Left cardiac atrium (tissue), 4 donors: ENCODE data around the gene PCCB. TPM values are rescaled to one million over a fixed set of nuclear protein-coding genes. Genes with fewer than 3 reads are reported as not detected.
"Not testable (repeated sequence)": the region's sequence is repeated elsewhere in the genome, so short reads cannot be mapped to it uniquely, and the experiment has no call there.

Source experiments
- ATAC-seq, 2 donors: fragments of 200-7000 bp; cut with Tn5 transposase; one replicate each; pipeline ENCODE4 v1.9.1; 2020; ENCODE audit warnings: mild to moderate bottlenecking in 2 of 2, moderate library complexity in 2 of 2
- DNase-seq: peaks from one replicate; pipeline ENCODE4 v3.0.0-alpha.2; 2020
- intact Hi-C, 2 donors: fragments of 100-400 bp; cut with DNase I; formaldehyde crosslinking; loops; one replicate each; pipeline versions ENCODE4 v1.14.1 to v1.15.1; 2022 to 2023
- long read RNA-seq: library from polyadenylated mRNA; unstranded; transcript quantifications from one replicate; pipeline ENCODE4 v2.0.0, GENCODE V29; 2021
- total RNA-seq, 2 donors: library from RNA; stranded (reverse); fragmentation: NEBNext Ultra II Directional; extraction: Animal tissue kit (Norgen Biotek cat#: 25700); gene quantifications; one replicate each; pipeline ENCODE4 v1.2.1, GENCODE V29; 2021
- donor health status: DM: no; HTN: yes; CAD: no.
- donor health status: DM: no; HTN: yes; CAD: no; lungs with severe emphysema.
- donor health status: DM: yes; HTN: yes; CAD: no.
- donor health status: Dilated cardiomyopathy.

Gene PCCB
- total RNA-seq: 10 to 100 TPM; 67.7 to 70.8 TPM
- long read RNA-seq, full-length matches to known transcripts: 181 of 187 reads
- long read RNA-seq, partial matches to known transcripts: 1 of 187 reads
- long read RNA-seq, other reads (novel, unspliced or antisense): 5 of 187 reads

DNA sequence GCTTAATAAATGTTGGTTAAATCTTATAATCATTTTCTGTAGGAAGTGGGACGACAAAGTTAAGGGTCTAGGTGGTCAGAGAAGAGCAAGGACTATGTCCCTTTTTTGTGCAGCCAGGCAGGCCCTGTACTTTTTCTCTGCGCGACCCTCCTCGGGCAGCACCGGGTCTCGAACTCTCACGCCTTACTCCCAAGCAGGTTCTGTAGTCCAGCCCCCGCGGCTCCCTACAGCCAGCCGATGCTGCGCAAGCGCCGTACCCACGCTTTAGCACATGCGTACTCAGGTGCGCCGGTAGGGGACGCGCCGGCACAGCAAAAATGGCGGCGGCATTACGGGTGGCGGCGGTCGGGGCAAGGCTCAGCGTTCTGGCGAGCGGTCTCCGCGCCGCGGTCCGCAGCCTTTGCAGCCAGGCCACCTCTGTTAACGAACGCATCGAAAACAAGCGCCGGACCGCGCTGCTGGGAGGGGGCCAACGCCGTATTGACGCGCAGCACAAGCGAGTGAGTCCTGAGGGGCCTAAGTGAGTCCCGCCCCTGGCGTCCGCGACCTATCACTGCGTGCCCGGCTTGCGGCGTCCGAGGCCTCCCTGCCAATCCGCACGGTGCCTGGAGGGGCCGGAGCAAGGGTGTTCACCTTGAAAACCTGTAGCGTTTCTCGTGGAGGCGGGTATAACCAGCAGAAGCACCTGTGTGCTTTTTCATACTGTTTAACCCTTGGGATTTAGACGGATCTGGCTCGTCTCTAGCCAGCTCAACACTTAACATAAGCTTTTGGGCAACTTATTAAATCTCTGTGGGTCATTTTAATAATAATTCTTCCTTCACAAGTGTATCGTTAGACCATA is at the start of gene PCCB:
Gene PCCB (plus strand): TSS at position 282 of the 844 bp plus-strand sequence. CDS start 36 bp downstream, at position 318.
- intact Hi-C loops: loop anchor here (1.0 to 10.0 kb wide), 3 partner anchors 54 to 173 kb away; partner anchors contain the start of gene MSL2 (in 1 of the 2)
- DNase-seq: peak; percentile 97
- ATAC-seq: peak; percentile 99

DNA sequence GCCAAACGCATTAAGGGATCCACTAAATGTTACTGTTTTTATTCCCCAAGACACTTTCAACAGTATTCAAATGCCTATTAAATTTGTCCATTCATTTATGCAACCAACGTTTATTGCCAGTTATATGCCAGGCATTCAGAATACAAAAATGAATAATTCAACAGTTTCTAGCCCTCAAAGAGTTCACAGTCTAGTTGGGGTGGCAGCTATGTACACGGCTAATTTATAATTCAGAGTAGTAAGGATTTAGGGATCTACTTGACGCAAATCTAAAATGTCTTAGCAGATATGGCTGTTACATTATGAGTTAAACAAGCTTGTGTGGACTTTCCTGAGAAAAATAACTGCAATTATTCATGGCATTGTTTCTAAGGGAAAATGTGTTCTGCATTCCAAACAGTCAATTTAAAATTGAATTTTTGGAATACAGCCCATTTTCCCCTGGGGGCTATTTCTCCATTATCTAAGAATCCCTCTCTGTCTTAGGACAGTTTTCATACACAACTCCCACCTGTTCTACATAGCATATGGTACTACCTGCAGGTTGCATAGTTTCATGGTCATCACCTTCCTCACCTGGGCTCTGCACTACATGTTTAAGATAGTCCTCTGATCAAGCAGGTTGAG is 42.5 kb upstream of the PCCB start:
- DNase-seq (no peak), ATAC-seq (no peak)
- intact Hi-C loops: no loop called here

GRCh38 chr3:136209921-136210320 is 40.2 kb upstream of the PCCB start:
- DNase-seq (no peak), ATAC-seq (no peak)
- intact Hi-C loops: no loop called here

DNA sequence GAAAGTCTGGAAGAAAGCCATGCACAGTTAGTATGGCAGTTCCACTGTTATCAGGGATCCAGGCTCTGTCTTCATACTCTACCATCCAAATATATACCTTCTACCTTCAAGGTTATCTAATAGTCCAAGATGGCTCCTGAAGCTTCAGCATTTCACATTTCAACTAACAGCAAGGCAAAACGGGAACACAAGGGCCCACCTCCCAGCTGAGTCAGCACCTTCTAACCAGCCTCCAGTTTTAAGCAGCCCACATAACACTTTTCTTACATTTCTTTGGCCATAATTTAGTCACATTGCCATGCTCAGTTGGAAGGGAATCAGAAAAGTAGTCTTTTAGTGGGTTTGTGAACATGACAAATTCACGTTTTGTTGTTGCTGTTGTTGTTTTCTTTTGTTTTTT is 38.6 kb upstream of the PCCB start:
- intact Hi-C loops: no loop called here
- ATAC-seq (no peak), DNase-seq (no peak)

DNA sequence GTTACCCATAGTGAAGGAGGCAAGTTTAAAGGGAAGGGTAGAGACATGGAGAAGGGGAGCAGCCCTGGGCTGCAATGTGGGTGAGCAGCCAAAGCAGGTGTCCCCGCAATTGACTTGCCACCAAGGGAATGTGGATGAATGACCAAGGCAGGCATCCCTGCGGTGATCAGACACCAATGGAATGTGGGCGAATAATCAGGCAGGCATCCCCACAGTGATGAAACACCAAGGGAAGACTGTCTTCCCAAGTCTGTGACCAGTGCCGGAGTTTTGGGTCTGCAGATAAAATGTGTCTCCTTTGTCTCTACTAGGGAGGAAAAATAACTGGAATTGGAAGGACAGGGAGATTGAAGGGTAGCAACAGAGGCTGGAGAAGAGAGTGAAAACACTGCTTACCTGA is 27.4 kb upstream of the PCCB start:
- intact Hi-C loops, DNase-seq, ATAC-seq: not testable (repeated sequence)

DNA sequence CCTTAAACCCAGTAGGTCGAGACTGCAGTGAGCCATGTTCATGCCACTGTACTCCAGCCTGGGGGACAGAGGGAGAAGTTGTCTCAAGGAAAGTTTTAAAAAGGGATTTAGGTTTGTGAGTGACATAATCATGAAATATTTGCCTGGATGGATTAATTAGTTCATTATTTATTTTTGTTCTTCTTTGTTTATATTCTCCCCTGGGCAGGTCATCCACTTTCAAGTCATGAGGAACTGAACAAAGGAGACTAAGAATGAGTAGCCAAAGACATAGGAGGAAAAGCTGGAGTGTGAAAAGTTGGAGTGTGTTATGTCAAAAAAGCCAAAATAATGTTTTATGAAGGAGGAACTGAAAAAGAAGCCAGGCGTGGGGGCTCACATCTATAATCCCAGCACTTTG is 17.7 kb upstream of the PCCB start:
- intact Hi-C loops: no loop called here
- ATAC-seq (no peak), DNase-seq (no peak)

DNA sequence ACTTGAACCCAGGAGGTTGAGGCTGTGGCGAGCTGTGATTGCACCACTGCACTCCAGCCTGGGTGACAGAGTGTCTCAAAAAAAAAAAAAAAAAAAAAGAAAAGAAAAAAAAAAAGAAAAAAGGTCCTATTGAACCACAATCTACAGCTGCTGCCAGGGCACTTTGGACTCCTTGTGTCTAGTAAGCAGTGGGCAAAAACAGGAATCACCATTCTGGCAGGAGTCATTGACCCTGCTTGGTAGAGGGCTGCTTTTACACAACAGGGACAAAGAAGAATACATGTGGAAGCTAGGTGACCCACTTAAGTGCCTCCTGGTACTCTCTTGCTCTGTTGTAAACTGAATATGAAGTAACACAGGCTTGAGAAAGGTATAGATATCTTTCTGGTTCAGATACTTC is 14.6 kb upstream of the PCCB start:
- DNase-seq (no peak), ATAC-seq (no peak)
- intact Hi-C loops: no loop called here

- ATAC-seq (no peak), DNase-seq (no peak)
- intact Hi-C loops: no loop called here
These were observed 14.0 kb upstream of the PCCB start for GRCh38 chr3:136236109-136236508.

GRCh38 chr3:136237103-136237502 is 13.0 kb upstream of the PCCB start:
- DNase-seq (no peak), ATAC-seq (no peak)
- intact Hi-C loops: no loop called here

- DNase-seq (no peak), ATAC-seq (no peak)
- intact Hi-C loops: no loop called here
These were observed 12.0 kb upstream of the PCCB start for GRCh38 chr3:136237961-136238649.

GRCh38 chr3:136239094-136239493 is 11.0 kb upstream of the PCCB start:
- no peak for ATAC-seq
- intact Hi-C loops: no loop called here
- no peak for DNase-seq

DNA sequence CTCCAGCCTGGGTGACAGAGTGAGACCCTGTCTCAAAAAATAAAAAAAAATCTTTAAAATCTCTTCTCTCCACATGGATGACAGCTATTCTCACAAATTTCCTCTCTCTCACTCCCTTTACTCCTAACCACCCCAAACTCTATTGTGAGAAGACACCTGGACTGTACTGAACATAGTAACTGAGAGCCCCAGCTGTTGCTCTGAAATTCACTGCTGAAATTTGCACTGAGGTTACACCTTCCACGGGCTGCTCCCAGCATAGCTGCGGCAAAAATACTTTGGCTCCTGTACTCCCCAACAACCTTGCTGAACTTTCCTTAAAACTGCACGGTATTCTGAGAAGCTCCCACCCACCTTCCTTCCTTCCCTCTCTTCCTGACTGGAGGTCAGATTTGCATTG is 4.4 kb upstream of the PCCB start:
- no peak for ATAC-seq
- intact Hi-C loops: no loop called here
- no peak for DNase-seq

DNA sequence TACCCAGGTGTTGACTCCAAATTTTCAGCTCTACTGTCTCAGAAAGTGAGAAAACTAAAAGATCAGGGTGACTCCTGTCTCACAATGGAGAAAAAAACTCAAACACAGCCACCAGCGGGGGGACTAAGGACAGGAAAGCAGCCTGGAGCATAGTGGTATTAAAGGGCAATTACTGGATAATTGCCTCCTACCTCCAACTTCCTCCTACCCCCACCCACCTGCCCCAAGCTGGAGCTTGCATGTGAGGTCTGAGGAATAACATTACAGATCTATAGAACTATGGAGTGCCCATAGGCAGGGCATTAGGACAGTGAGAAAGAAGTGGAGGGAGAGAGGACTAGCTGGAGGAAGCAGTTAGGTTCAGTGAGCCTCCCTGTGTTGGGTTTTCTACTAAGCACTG is 2.7 kb upstream of the PCCB start:
- DNase-seq (no peak), ATAC-seq (no peak)
- intact Hi-C loops: no loop called here

GRCh38 chr3:136247855-136248590 is 2.1 kb upstream of the PCCB start:
- ATAC-seq: no peak
- intact Hi-C loops: no loop called here
- DNase-seq: no peak

DNA sequence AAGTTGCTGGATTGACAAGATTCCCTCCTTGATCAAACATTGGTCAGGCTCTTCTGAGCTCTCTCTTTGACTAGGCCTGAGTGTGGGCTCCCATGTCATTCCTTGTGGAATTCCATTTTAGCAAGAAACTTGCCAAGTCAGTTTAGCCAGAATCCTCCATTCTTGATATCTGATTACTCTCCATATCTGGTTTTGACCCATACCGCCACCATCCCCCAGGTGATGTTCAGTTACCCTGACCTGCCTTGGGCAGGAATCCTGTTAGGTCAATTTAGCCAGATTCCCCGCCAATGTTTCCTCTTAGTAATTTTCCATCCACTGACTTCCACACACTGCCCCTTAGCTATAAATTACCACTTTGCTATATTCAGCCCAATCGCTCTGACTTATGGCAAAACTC is 1.0 kb upstream of the PCCB start:
- ATAC-seq (no peak), DNase-seq (no peak)
- intact Hi-C loops: no loop called here

DNA sequence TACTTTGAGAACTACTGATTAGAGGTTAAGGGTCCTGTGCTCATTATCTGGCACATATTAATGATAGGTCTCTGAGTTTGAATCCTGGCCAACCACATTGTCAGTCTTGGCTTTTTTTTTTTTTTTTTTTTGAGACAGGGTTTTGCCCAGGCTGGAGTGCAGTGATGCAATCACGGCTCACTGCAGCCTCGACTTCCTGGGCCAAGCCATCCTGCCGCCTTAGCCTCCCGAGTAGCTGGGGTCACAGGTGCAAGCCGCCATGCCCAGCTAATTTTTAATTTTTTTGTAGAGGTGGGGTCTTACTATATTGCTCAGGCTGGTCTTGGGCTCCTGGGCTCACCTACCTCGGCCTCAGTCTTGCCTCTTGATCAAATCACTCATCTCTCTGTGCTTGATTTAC is 547 bp upstream of the PCCB start:
- DNase-seq: no peak
- ATAC-seq: no peak
- intact Hi-C loops: no loop called here

GRCh38 chr3:136250903-136251460 is 842 bp downstream of the PCCB start:
- ATAC-seq (peak; percentile 41 to 62), DNase-seq (peak; percentile 69)
- intact Hi-C loops: loop anchor here (1.0 to 10.0 kb wide), 3 partner anchors 55 to 174 kb away; partner anchors contain the start of gene MSL2 (in 1 of the 2)

DNA sequence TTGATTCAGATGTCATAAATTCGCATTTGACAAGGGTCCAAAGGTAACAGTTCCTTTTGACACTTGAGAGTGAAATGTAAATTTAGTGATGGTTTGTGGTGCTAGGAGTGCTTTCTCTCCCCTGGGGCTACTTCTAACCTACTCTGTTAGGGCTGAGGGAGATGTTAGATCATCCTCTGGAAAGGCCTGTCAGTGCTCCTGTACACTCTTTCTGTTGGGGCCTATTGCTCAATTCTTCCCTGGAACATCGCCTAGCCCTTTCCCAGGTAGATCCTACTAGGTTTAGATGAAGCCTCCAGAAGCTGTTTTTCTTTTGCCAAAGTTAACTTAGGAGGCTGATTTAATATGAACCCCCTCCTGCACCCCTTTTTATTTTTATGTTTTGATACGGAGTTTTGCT is 1.4 kb downstream of the PCCB start:
- ATAC-seq: no peak
- DNase-seq: no peak
- intact Hi-C loops: loop anchor here (5.0 to 10.0 kb wide), 2 partner anchors 167 to 174 kb away; no protein-coding TSS in a partner anchor
